Hematopoietic multipotent progenitor cell treated with erythropoietin and hydrocortisone succinate and interleukin-3 and kit ligand, for 6 days (in vitro differentiated cells): ENCODE results near the gene DDOST.
"Not testable (repeated sequence)": the region's sequence is repeated elsewhere in the genome, so short reads cannot be mapped to it uniquely, and the experiment has no call there.

ENCODE experiments used
- DNase-seq: peaks from one replicate; pipeline ENCODE4 v3.0.0-alpha.2; 2015

DDOST gene

GRCh38 chr1:20689645-20690056, 28.5 kb upstream of the DDOST start:
- DNase-seq = no peak

- no peak for DNase-seq
Observed at GRCh38 chr1:20686883-20687725, 25.9 kb upstream of the DDOST start.

- DNase-seq = no peak
Observed at GRCh38 chr1:20685741-20686140, 24.6 kb upstream of the DDOST start.

- DNase-seq = no peak
Observed at GRCh38 chr1:20685099-20685662, 24.0 kb upstream of the DDOST start.

GRCh38 chr1:20684651-20685050, 23.5 kb upstream of the DDOST start:
- DNase-seq = no peak

- no peak for DNase-seq
Observed at GRCh38 chr1:20684050-20684620, 23.0 kb upstream of the DDOST start.

- DNase-seq = no peak
Observed at GRCh38 chr1:20683614-20684013, 22.4 kb upstream of the DDOST start.

GRCh38 chr1:20682571-20683236, 21.5 kb upstream of the DDOST start:
- DNase-seq = no peak

- no peak for DNase-seq
Observed at GRCh38 chr1:20681999-20682398, 20.8 kb upstream of the DDOST start.

- no peak for DNase-seq
Observed at GRCh38 chr1:20680269-20680668, 19.1 kb upstream of the DDOST start.

- no peak for DNase-seq
Observed at GRCh38 chr1:20678599-20678998, 17.4 kb upstream of the DDOST start.

- DNase-seq = not testable (repeated sequence)
Observed at GRCh38 chr1:20673626-20674025, 12.5 kb upstream of the DDOST start.

- DNase-seq = no peak
Observed at GRCh38 chr1:20672265-20672632, 11.1 kb upstream of the DDOST start.

- no peak for DNase-seq
Observed at GRCh38 chr1:20670936-20671335, 9.8 kb upstream of the DDOST start.

- no peak for DNase-seq
Observed at GRCh38 chr1:20668581-20668980, 7.4 kb upstream of the DDOST start.

GRCh38 chr1:20666804-20667203, 5.6 kb upstream of the DDOST start:
- peak; percentile 42 for DNase-seq

GRCh38 chr1:20666146-20666545, 5.0 kb upstream of the DDOST start:
- DNase-seq = no peak

- DNase-seq = no peak
Observed at GRCh38 chr1:20665726-20666125, 4.6 kb upstream of the DDOST start.

- DNase-seq = no peak
Observed at GRCh38 chr1:20663969-20664715, 3.0 kb upstream of the DDOST start.

- DNase-seq = peak; percentile 30
Observed at GRCh38 chr1:20663365-20663764, 2.2 kb upstream of the DDOST start.

- DNase-seq = peak; percentile 23
Observed at GRCh38 chr1:20662110-20662475, 924 bp upstream of the DDOST start.

- DNase-seq = no peak
Observed at GRCh38 chr1:20660847-20661206, 342 bp downstream of the DDOST start.

- DNase-seq = peak; percentile 44
Observed at GRCh38 chr1:20660363-20660762, 806 bp downstream of the DDOST start.
